Measurements from ENCODE around the gene APBA2. TPM values are rescaled to one million over a fixed set of nuclear protein-coding genes. Genes with fewer than 3 reads are reported as not detected.

Gene APBA2
- total and polyA plus RNA-seq, 10 of the 15 experiments (the other 5 are each of a cell fraction or from before 2014, with no cell fraction given), result 0.06 to 0.26 (median 0.07) TPM; not detected in 7

- TF ChIP-seq EED (IDR thresholded peaks at IDR 0.05; ENCODE audit: low read depth), result no peak
- no peak for TF ChIP-seq PKNOX1 (IDR thresholded peaks at IDR 0.05)
- TF ChIP-seq BMI1 (IDR thresholded peaks at IDR 0.05; ENCODE audit: borderline replicate concordance), result no peak
These were observed 165.6 kb downstream of the APBA2 start (continued) for GRCh38 chr15:29051422-29051821.

- no TSS peak for BruUV-seq (replicated peaks)
- TF ChIP-seq KDM1A (IDR thresholded peaks at IDR 0.05; ENCODE audit: borderline replicate concordance), result no peak
- TF ChIP-seq CUX1 (IDR thresholded peaks at IDR 0.05; ENCODE audit: insufficient replicate concordance, low read depth, low read length), result no peak
- no peak for TF ChIP-seq YY1 (IDR thresholded peaks at IDR 0.05; ENCODE audit: low read depth, low read length)
- TF ChIP-seq SRF (IDR thresholded peaks at IDR 0.05; ENCODE audit: low read depth in 2 of 2, low read length in 2 of 2), result no peak
- TF ChIP-seq ZZZ3 (IDR thresholded peaks at IDR 0.05; ENCODE audit: control insufficient read depth, insufficient read length, low read depth), result no peak
- no peak for TF ChIP-seq HDAC2 (IDR thresholded peaks at IDR 0.05)
- TF ChIP-seq CHD2 (IDR thresholded peaks at IDR 0.05; ENCODE audit: borderline replicate concordance, low read depth, low read length), result no peak
- no peak for TF ChIP-seq WRNIP1 (IDR thresholded peaks at IDR 0.05; ENCODE audit: borderline replicate concordance, low read depth, low read length)
- no peak for TF ChIP-seq RAD51 (IDR thresholded peaks at IDR 0.05)
- TF ChIP-seq PML (IDR thresholded peaks at IDR 0.05; ENCODE audit: low read length), result no peak
- no peak for TF ChIP-seq MYB (IDR thresholded peaks at IDR 0.05; ENCODE audit: borderline replicate concordance, low read depth, low read length)
- no peak for TF ChIP-seq TCF12 (IDR thresholded peaks at IDR 0.05; ENCODE audit: low read depth, low read length)
- no peak for TF ChIP-seq USF2 (IDR thresholded peaks at IDR 0.05; ENCODE audit: borderline replicate concordance, low read depth, low read length)
- TF ChIP-seq RBBP5 (conservative IDR thresholded peaks at IDR 0.05), result no peak
- TF ChIP-seq ASH2L (IDR thresholded peaks at IDR 0.05; ENCODE audit: borderline replicate concordance, low read depth), result no peak
- TF ChIP-seq MTA2 (IDR thresholded peaks at IDR 0.05; ENCODE audit: low read depth), result no peak
These were observed 167.2 kb downstream of the APBA2 start for GRCh38 chr15:29053006-29053405.

More at GRCh38 chr15:29053006-29053405, 167.2 kb downstream of the APBA2 start:
- Histone ChIP-seq H3K4me3 (no peak overlapping the region), H2AFZ (ENCODE audit: control insufficient read depth, low read depth, low read length) (no peak overlapping the region), H3K4me2 (ENCODE audit: control insufficient read depth, insufficient read depth) (no peak overlapping the region), H3K27me3 (replicated peaks in 1 of 2; ENCODE audit: control insufficient read depth in 2 of 2, insufficient read depth in 2 of 2, low read length in 1 of 2) (no peaks in the 10 kb centered on the region), H3K36me3 (ENCODE audit: control insufficient read depth in 2 of 2, insufficient read depth in 2 of 2, low read length in 1 of 2) (no peaks in the 10 kb centered on the region), H3K9me3 (replicated peaks; ENCODE audit: control insufficient read depth, insufficient read depth, low read length) (no peaks in the 10 kb centered on the region), H3K4me1 (ENCODE audit: control insufficient read depth, insufficient read depth, low read length) (no peaks in the 10 kb centered on the region), H3K27ac (ENCODE audit: control insufficient read depth, insufficient read depth) (no peak overlapping the region), H4K20me1 (ENCODE audit: control insufficient read depth, insufficient read depth) (no peaks in the 10 kb centered on the region), H3K79me2 (ENCODE audit: control insufficient read depth, insufficient read depth, low read length) (no peaks in the 10 kb centered on the region), H3K9ac (ENCODE audit: control insufficient read depth, insufficient read depth, low read length) (no peak overlapping the region)
- SMC1A ChIA-PET (ENCODE audit: uncharacterized antibody, unreplicated experiment), result no interaction called here
- CTCF ChIA-PET, result no interaction called here
- WGBS (ENCODE audit: insufficient coverage, insufficient replicate concordance, low lambda C conversion rate, missing lambda C conversion rate), result 31% methylated on average over 8 of the region's 8 CpGs
- intact Hi-C loops (cut with micrococcal nuclease; ENCODE audit: unreplicated experiment) (no loop called here), in situ Hi-C loops (cut with MboI) (no loop called here)
- no peak for DNase-seq (ENCODE audit: low read depth, low spot score)
- RAD21 ChIA-PET (ENCODE audit: unreplicated experiment), result no interaction called here
- FAIRE-seq, result no peak
- ATAC-seq, result no peak
- POLR2A ChIA-PET, result no interaction called here
